ENCODE measurements around the gene ZFP36L2.

The ZFP36L2 gene

GRCh38 chr2:43184339-43184895 is 42.0 kb downstream of the ZFP36L2 start:
- no peak for DNase-seq

GRCh38 chr2:43183743-43184142 is 42.7 kb downstream of the ZFP36L2 start:
- DNase-seq, result no peak

- DNase-seq, result no peak
Observed at GRCh38 chr2:43180897-43181296, 45.5 kb downstream of the ZFP36L2 start.

GRCh38 chr2:43179942-43180341 is 46.5 kb downstream of the ZFP36L2 start:
- no peak for DNase-seq

- DNase-seq, result peak; percentile 75 to 86
Observed at GRCh38 chr2:43178602-43179542, 47.5 kb downstream of the ZFP36L2 start.

- peak; percentile 55 to 61 for DNase-seq
Observed at GRCh38 chr2:43178055-43178598, 48.3 kb downstream of the ZFP36L2 start.

GRCh38 chr2:43176449-43176848 is 50.0 kb downstream of the ZFP36L2 start:
- DNase-seq, result no peak

- DNase-seq, result no peak
Observed at GRCh38 chr2:43175876-43176275, 50.5 kb downstream of the ZFP36L2 start.

- no peak for DNase-seq
Observed at GRCh38 chr2:43175020-43175441, 51.4 kb downstream of the ZFP36L2 start.

- DNase-seq, result no peak
Observed at GRCh38 chr2:43174368-43174916, 52.0 kb downstream of the ZFP36L2 start.
